Hypothalamus (tissue), 51 donors: ENCODE results near the gene GDF10.

Experiments
- DNase-seq, 51 donors: peaks; one replicate each; lab custom pipeline; 2025; lab: John Stamatoyannopoulos, UW

The GDF10 gene

GRCh38 chr10:47349941-47350371 lies 50.0 kb downstream of the GDF10 start:
- no peak for DNase-seq

DNA sequence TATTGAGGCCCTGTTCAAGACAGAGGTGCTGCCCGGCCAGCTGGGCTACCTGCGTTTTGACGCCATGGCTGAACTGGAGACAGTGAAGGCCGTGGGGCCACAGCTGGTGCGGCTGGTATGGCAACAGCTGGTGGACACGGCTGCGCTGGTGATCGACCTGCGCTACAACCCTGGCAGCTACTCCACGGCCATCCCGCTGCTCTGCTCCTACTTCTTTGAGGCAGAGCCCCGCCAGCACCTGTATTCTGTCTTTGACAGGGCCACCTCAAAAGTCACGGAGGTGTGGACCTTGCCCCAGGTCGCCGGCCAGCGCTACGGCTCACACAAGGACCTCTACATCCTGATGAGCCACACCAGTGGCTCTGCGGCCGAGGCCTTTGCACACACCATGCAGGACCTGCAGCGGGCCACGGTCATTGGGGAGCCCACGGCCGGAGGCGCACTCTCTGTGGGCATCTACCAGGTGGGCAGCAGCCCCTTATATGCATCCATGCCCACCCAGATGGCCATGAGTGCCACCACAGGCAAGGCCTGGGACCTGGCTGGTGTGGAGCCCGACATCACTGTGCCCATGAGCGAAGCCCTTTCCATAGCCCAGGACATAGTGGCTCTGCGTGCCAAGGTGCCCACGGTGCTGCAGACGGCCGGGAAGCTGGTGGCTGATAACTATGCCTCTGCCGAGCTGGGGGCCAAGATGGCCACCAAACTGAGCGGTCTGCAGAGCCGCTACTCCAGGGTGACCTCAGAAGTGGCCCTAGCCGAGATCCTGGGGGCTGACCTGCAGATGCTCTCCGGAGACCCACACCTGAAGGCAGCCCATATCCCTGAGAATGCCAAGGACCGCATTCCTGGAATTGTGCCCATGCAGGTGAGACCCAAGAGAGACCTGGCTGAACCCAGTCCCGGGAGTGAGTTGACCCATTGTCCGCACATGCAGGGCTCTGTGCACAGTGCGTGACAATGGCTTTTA lies 51.0 kb downstream of the GDF10 start:
- DNase-seq, result no peak

DNA sequence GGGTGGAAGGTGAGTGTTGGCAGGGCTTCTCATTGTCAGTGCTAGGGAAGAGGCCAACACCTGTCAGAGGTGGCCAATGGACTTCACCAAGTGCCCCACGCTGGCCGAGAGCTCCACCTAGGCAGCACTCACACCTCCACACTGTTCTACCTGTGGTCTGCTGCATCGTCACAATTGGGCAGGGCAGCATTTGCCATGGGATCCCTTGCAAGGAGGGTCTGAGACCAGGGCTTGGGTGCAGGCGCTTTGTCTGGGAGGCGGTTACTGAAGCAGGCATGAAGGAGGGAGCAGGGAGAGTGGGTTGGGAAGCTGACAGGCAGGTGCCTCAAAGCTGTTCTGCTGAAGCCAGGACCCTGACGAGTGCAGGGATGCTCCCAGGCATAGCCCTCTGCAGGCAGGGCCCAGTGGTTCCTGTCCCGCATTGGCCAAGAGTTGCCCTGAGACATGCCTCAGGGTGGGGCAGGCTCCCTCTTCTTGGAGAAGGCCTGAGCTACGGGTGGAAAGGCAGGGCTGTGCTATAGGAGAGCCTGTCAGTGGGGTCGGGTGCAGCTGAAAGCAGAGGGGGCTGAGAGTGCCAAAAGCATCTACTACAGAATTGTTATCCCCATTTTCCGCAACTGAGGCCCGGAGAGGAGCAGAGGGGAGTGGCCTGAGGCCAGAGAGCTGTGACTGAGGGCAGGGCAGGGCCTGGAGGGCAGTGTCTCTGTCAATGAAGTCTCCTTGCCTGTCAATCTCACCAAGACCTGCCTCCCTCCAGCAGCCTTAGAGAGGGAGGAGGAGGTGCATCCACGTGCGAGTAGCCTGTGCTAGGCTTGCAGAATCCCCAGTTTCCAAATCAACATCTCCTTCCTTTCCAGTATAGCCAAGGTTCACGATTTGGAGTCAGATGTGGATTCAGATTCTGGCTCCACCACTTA lies 52.2 kb downstream of the GDF10 start:
- no peak for DNase-seq

DNA sequence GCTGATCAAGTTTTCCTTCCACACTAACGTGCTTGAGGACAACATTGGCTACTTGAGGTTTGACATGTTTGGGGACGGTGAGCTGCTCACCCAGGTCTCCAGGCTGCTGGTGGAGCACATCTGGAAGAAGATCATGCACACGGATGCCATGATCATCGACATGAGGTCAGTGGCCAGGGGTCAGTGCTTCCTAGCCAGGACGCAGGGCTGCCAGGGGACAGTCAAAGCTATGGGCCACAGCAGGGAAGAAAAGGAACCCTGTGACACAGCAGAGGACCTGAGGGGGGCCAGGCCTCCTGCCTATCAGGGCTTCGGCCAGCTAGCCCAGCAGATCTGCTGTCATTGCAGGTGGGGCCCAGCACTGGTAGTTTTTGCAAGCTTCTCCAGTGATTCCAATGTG lies 53.4 kb downstream of the GDF10 start:
- DNase-seq, result no peak

DNA sequence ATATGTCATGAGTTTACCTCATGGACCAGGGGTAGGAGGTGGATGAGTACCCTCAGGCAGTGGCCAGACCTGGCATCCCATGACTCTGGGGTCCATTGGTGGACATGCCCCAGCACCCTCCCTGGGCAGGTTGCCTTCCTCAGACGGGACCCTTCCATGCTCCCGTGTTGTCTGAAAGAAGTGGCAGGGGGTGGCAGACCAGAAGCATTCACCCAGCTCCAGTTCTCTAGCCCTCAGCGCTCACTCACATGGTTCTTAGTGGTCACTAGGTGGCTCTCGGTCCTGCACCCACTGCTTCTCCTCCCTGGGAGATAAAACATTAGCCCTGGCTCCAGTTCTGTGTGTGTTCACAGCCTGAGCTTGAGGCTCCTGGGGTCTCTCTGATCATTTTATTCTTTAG lies 54.2 kb downstream of the GDF10 start:
- no peak for DNase-seq

GRCh38 chr10:47354900-47355299 lies 54.9 kb downstream of the GDF10 start:
- DNase-seq, result no peak

DNA sequence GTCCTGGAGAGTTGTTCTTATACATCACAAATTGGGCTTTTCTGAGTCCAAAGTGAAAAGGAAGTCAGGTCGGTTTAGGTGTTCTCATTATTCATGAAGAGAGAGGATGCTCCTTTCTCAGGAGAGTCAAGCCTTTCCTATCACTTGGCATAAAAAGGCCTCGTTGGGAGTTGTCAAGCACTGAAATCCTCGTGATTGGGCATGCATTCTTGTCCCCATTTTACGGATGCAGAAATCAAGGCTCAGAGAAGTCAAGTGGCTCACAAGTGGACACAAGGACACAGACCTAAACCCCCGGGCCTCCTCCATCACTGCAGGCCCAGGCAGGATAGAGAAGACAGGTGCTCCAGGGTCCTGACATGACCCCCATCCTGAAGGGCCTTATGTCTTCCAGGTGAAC lies 56.7 kb downstream of the GDF10 start:
- DNase-seq, result no peak

- no peak for DNase-seq
Observed at GRCh38 chr10:47357131-47357582, 57.2 kb downstream of the GDF10 start.

DNA sequence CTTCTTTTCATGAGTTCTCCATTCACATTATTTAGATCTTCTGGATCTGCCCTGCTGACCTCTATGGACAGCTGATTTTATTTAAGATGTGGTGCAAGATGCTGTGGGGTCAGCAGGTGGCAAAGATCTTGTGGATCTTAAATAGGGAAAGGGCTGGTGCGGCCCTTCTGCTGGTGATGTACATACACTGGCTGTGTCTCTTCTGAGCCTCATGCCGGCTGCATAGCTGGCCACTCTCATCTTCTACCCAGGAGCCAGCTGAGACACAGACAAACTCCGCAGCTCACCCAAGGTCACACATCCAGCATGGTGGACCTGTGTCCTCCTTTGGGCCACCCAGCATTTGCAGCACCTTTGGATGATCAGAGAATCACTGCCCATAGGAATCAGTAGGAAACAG lies 57.9 kb downstream of the GDF10 start:
- DNase-seq, result no peak

DNA sequence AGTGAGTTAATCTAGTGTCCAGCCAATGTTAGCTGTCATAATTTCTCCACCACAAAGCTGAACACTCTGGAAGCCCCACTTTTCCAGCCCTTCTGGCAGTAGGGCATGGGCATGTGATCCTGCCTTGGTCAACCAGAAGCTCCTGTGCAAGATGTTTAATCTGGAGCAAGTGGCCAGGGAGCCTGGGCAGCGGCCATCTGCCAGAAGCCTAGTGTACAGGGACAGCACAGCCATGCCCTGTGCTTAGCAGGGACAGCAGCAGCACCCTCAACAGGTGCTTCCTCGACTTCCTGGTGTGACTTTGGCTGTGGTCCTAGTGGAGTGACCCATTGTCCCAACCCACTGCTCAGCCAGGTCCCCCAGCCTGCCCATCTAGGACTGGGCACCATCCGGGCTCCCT lies 58.5 kb downstream of the GDF10 start:
- no peak for DNase-seq

GRCh38 chr10:47359101-47359500 lies 59.1 kb downstream of the GDF10 start:
- DNase-seq, result no peak

GRCh38 chr10:47359626-47360418 lies 59.8 kb downstream of the GDF10 start:
- DNase-seq, result no peak

DNA sequence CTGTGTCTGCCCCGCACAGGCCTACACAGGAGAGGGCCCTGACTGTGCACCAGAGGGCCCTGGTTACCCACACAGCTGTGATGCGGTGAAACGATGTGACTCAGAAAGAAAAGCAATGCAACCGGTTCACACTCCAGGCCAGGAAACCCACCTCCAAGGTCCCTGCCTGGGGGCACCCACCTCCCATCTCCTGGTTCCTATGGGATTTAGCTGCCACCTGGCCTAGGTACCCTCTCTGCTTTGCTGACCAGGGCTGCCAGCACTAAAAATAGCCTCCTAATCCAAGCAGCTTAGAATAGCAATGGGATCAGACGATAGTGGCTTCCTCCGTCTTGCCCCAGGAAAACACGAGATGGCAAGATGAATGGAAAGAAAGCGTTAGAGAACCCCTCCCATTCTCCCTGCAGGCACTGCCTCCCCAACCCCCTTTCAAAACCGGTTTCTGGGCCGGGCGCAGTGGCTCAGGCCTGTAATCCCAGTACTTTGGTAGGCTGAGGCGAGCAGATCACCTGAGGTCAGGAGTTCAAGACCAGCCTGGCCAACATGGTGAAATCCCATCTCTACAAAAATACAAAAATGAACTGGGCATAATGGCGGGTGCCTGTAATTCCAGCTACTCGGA lies 60.5 kb downstream of the GDF10 start:
- no peak for DNase-seq

- peak in 16 of 51 donors; percentile 8 to 57 (median 33) for DNase-seq
Observed at GRCh38 chr10:47361293-47361692, 61.3 kb downstream of the GDF10 start.

- no peak for DNase-seq
Observed at GRCh38 chr10:47362199-47362598, 62.2 kb downstream of the GDF10 start.
